CD14-positive monocyte (primary cell): ENCODE data around the gene RAB3D. TPM values are rescaled to one million over a fixed set of nuclear protein-coding genes. Genes with fewer than 3 reads are reported as not detected.

ENCODE experiments used
- DNase-seq, 3 donors: peaks; one replicate each; pipeline ENCODE4 v3.0.0-alpha.2; 2011 to 2022
- H2AFZ ChIP-seq: 2 replicates; pipeline ENCODE4 v1.6.0; 2012; ENCODE audit warnings: mild to moderate bottlenecking, low read depth, low read length, inconsistent platforms; ENCODE audit not compliant: insufficient read depth, poor library complexity, severe bottlenecking
- H3K27ac ChIP-seq, 2 donors: 1 replicate in 1 of 2; 2 replicates in 1 of 2; pipeline ENCODE4 v1.5.1; 2012 to 2013; ENCODE audit warnings: low read length in 2 of 2, control low read depth in 1 of 2, inconsistent platforms in 1 of 2, low read depth in 1 of 2, mild to moderate bottlenecking in 1 of 2
- H3K27me3 ChIP-seq, 2 donors: one replicate each; pipeline versions ENCODE4 v1.6.0 to v1.6.1; 2011 to 2013; ENCODE audit warnings: low read length in 2 of 2; ENCODE audit not compliant: control insufficient read depth in 2 of 2, insufficient read depth in 2 of 2
- H3K36me3 ChIP-seq, 2 donors: replicated peaks in 1 of 2; 1 replicate in 1 of 2; 2 replicates in 1 of 2; pipeline versions ENCODE4 v1.5.1 to v1.6.1; 2012 to 2013; ENCODE audit warnings: low read length in 2 of 2, control low read depth in 1 of 2, inconsistent platforms in 1 of 2, mild to moderate bottlenecking in 1 of 2; ENCODE audit not compliant: insufficient read depth in 2 of 2, control insufficient read depth in 1 of 2
- H3K4me1 ChIP-seq, 2 donors: 1 replicate in 1 of 2; 2 replicates in 1 of 2; pipeline versions ENCODE4 v1.5.1 to v1.6.1; 2012 to 2013; ENCODE audit warnings: low read length in 2 of 2, control low read depth in 1 of 2, inconsistent platforms in 1 of 2, mild to moderate bottlenecking in 1 of 2, moderate library complexity in 1 of 2; ENCODE audit not compliant: insufficient read depth in 2 of 2, control insufficient read depth in 1 of 2
- H3K4me2 ChIP-seq: replicated peaks from 2 replicates; pipeline ENCODE3; 2012; ENCODE audit warnings: low read length, moderate library complexity, mild to moderate bottlenecking; ENCODE audit not compliant: poor library complexity, severe bottlenecking; ENCODE audit errors: extremely low read depth
- H3K4me3 ChIP-seq, 3 experiments: fragments of 200-600 bp in 1 of 3; sonication (generic) in 1 of 3; replicated peaks in 1 of 3; 1 replicate in 2 of 3; 2 replicates in 1 of 3; pipeline ENCODE4 v1.5.1; 2011 to 2013; ENCODE audit warnings: low read length in 3 of 3, mild to moderate bottlenecking in 3 of 3, control low read depth in 2 of 3, low read depth in 2 of 3, inconsistent platforms in 1 of 3, moderate library complexity in 1 of 3
- H3K79me2 ChIP-seq: 2 replicates; pipeline ENCODE4 v1.6.0; 2012; ENCODE audit warnings: mild to moderate bottlenecking, control low read depth, inconsistent platforms, low read length, moderate library complexity; ENCODE audit not compliant: insufficient read depth
- H3K9ac ChIP-seq: 2 replicates; pipeline ENCODE4 v1.6.0; 2017; ENCODE audit warnings: low read length, mild to moderate bottlenecking; ENCODE audit not compliant: insufficient read depth, poor library complexity, severe bottlenecking
- H3K9me3 ChIP-seq, 2 donors: replicated peaks in 1 of 2; 1 replicate in 1 of 2; 2 replicates in 1 of 2; pipeline versions ENCODE4 v1.5.1 to v1.6.1; 2012 to 2013; ENCODE audit warnings: low read length in 2 of 2, control low read depth in 1 of 2; ENCODE audit not compliant: control insufficient read depth in 1 of 2, insufficient read depth in 1 of 2
- H4K20me1 ChIP-seq: 2 replicates; pipeline ENCODE4 v1.6.0; 2012; ENCODE audit warnings: mild to moderate bottlenecking, low read length, control low read depth, moderate library complexity; ENCODE audit not compliant: insufficient read depth
- H3K27ac Mint-ChIP-seq, 7 donors: one replicate each; pipeline ENCODE4 v1.8.0; 2020; ENCODE audit warnings: mild to moderate bottlenecking in 7 of 7, mixed read lengths in 7 of 7, moderate library complexity in 6 of 7, inconsistent platforms in 2 of 7
- H3K27me3 Mint-ChIP-seq, 3 donors: one replicate each; pipeline ENCODE4 v1.8.0; 2021 to 2022; ENCODE audit warnings: low read depth in 3 of 3, mild to moderate bottlenecking in 3 of 3, mixed read lengths in 3 of 3, moderate library complexity in 3 of 3, inconsistent platforms in 1 of 3
- H3K36me3 Mint-ChIP-seq, 2 donors: one replicate each; pipeline ENCODE4 v1.8.0; 2020; ENCODE audit warnings: mixed read lengths in 2 of 2, inconsistent platforms in 1 of 2, mild to moderate bottlenecking in 1 of 2
- H3K4me1 Mint-ChIP-seq: one replicate; pipeline ENCODE4 v1.8.0; 2020; ENCODE audit warnings: mild to moderate bottlenecking, mixed read lengths
- H3K4me3 Mint-ChIP-seq, 2 donors: one replicate each; pipeline ENCODE4 v1.8.0; 2020; ENCODE audit warnings: mild to moderate bottlenecking in 2 of 2, mixed read lengths in 2 of 2, moderate library complexity in 1 of 2
- H3K9me3 Mint-ChIP-seq, 7 donors: one replicate each; pipeline ENCODE4 v1.8.0; 2020 to 2022; ENCODE audit warnings: mixed read lengths in 7 of 7, mild to moderate bottlenecking in 6 of 7, moderate library complexity in 6 of 7, inconsistent platforms in 2 of 7
- CTCF ChIP-seq: fragments of 200-600 bp; IDR thresholded peaks from one replicate; pipeline ENCODE4 v1.8.0; 2022; ENCODE audit warnings: antibody characterized with exemption, mild to moderate bottlenecking
- WGBS: methylation state at CpG from one replicate; pipeline ENCODE4 v1.1.5; 2013; ENCODE audit warnings: missing lambda C conversion rate; ENCODE audit not compliant: insufficient coverage; 5-methylcytosine and 5-hydroxymethylcytosine counted together
- intact Hi-C, 2 donors: fragments of 100-400 bp; cut with micrococcal nuclease; formaldehyde crosslinking; loops; one replicate each; pipeline versions ENCODE4 v1.15.0 to v1.15.1; 2023
- polyA plus RNA-seq, 3 donors: library from polyadenylated mRNA; depleted of rRNA in 1 of 3; unstranded in 2 of 3; stranded (reverse) in 1 of 3; fragments of 300-500 nt in 2 of 3; fragments of >200 nt in 1 of 3; fragmentation: Illumina TruSeq in 2 of 3; gene quantifications; 1 replicate in 2 of 3; 2 replicates in 1 of 3; pipeline ENCODE4 v1.2.3, GENCODE V29; 2012 to 2021

Gene RAB3D
- polyA plus RNA-seq, 3 donors, result 52.9 to 78.1 (median 60.8) TPM

GRCh38 chr19:11338569-11339253 is 746 bp downstream of the RAB3D start:
- Mint-ChIP-seq H3K27me3 (peaks cover 0 to 2% (median 0%) of the 10 kb centered on the region in 3 donors), H3K36me3 (peaks cover 39 to 64% of the 10 kb centered on the region in 2 donors), H3K27ac (peak overlapping the region; percentile 85 to 97 (median 91)), H3K9me3 (peaks cover 0 to 6% (median 0%) of the 10 kb centered on the region in 7 donors), H3K4me3 (peak overlapping the region; percentile 91 to 99), H3K4me1 (peaks cover 36% of the 10 kb centered on the region)
- Histone ChIP-seq H2AFZ (peak overlapping the region; percentile 75), H3K27ac (peak overlapping the region; percentile 54 to 85), H3K4me1 (peaks cover 42 to 62% of the 10 kb centered on the region in 2 donors), H3K9ac (peak overlapping the region; percentile 78), H3K9me3 (peaks cover 0 to 6% of the 10 kb centered on the region in 2 donors), H3K36me3 (peaks cover 32 to 45% of the 10 kb centered on the region in 2 donors), H3K79me2 (peaks cover 78% of the 10 kb centered on the region), H3K4me3 (peak overlapping the region; percentile 66 to 99 (median 98)), H3K27me3 (no peaks in the 10 kb centered on the region), H3K4me2 (peak overlapping the region; percentile 88), H4K20me1 (peaks cover 56% of the 10 kb centered on the region)
- intact Hi-C loops, result loop anchor here (2.0 to 5.0 kb wide), 3 partner anchors 14 to 41 kb away; partner anchors contain the start of genes SWSAP1 (in 1 of the 2) and TSPAN16 (in 1 of the 2)
- DNase-seq, result no peak
- WGBS, result 9% methylated on average over 16 of the region's 21 CpGs
- no peak for TF ChIP-seq CTCF

- peak overlapping the region; percentile 78 for H3K9ac ChIP-seq
- peak overlapping the region; percentile 54 to 85 for H3K27ac ChIP-seq
- no peaks in the 10 kb centered on the region for H3K27me3 ChIP-seq
- Mint-ChIP-seq H3K27me3 (peaks cover 0 to 2% (median 0%) of the 10 kb centered on the region in 3 donors), H3K4me3 (peak overlapping the region; percentile 91 to 99), H3K27ac (peak overlapping the region; percentile 76 to 96 (median 81)), H3K36me3 (peaks cover 45 to 68% of the 10 kb centered on the region in 2 donors), H3K9me3 (peaks cover 0 to 6% (median 0%) of the 10 kb centered on the region in 7 donors), H3K4me1 (peaks cover 31% of the 10 kb centered on the region)
- H2AFZ ChIP-seq, result no peak overlapping the region
- intact Hi-C loops, result loop anchor here (2.0 to 5.0 kb wide), 3 partner anchors 13 to 41 kb away; partner anchors contain the start of genes SWSAP1 (in 1 of the 2) and TSPAN16 (in 1 of the 2)
- 17% methylated on average over 1 of the region's 7 CpGs for WGBS
- peaks cover 38 to 51% of the 10 kb centered on the region in 2 donors for H3K36me3 ChIP-seq
- peak overlapping the region; percentile 88 for H3K4me2 ChIP-seq
- H4K20me1 ChIP-seq, result peaks cover 62% of the 10 kb centered on the region
- TF ChIP-seq CTCF, result no peak
- H3K4me3 ChIP-seq, result peak overlapping the region; percentile 66 to 99 (median 98)
- peaks cover 0 to 6% of the 10 kb centered on the region in 2 donors for H3K9me3 ChIP-seq
- DNase-seq, result no peak
- H3K4me1 ChIP-seq, result peaks cover 36 to 56% of the 10 kb centered on the region in 2 donors
- peaks cover 78% of the 10 kb centered on the region for H3K79me2 ChIP-seq
Measured at GRCh38 chr19:11338121-11338520, 1.3 kb downstream of the RAB3D start.
